Stimulated activated naive CD8-positive, alpha-beta T cell treated with anti-CD3 and anti-CD28 coated beads, Interleukin-15, Interleukin-2, amounts not matched to agents 100 ng/mL and 50 ng/mL, for 24 hours (primary cell): ENCODE measurements around the gene CCDC9B.
A peak's percentile ranks its signal among the peaks of the same experiment; 100 is the strongest.

ENCODE experiments used
- H3K27ac Mint-ChIP-seq: one replicate; pipeline ENCODE4 v1.8.0; 2021; ENCODE audit warnings: mild to moderate bottlenecking, mixed read lengths
- H3K27me3 Mint-ChIP-seq: one replicate; pipeline ENCODE4 v1.8.0; 2021; ENCODE audit warnings: mixed read lengths
- H3K36me3 Mint-ChIP-seq: one replicate; pipeline ENCODE4 v1.8.0; 2021; ENCODE audit warnings: low read depth, mixed read lengths
- H3K4me1 Mint-ChIP-seq: one replicate; pipeline ENCODE4 v1.8.0; 2021; ENCODE audit warnings: low read depth, mixed read lengths
- H3K4me3 Mint-ChIP-seq: one replicate; pipeline ENCODE4 v1.8.0; 2021; ENCODE audit warnings: mild to moderate bottlenecking, mixed read lengths
- H3K9me3 Mint-ChIP-seq: one replicate; pipeline ENCODE4 v1.8.0; 2021; ENCODE audit warnings: mixed read lengths

Gene CCDC9B

GRCh38 chr15:40316931-40317330 lies 23.8 kb downstream of the CCDC9B start:
- H3K27me3 Mint-ChIP-seq: peaks cover 2% of the 10 kb centered on the region
- H3K27ac Mint-ChIP-seq: no peak overlapping the region
- no peaks in the 10 kb centered on the region for H3K36me3 Mint-ChIP-seq
- H3K4me1 Mint-ChIP-seq: peaks cover 16% of the 10 kb centered on the region
- H3K9me3 Mint-ChIP-seq: no peaks in the 10 kb centered on the region
- no peak overlapping the region for H3K4me3 Mint-ChIP-seq

- H3K27ac Mint-ChIP-seq: no peak overlapping the region
- H3K9me3 Mint-ChIP-seq: no peaks in the 10 kb centered on the region
- no peaks in the 10 kb centered on the region for H3K36me3 Mint-ChIP-seq
- no peak overlapping the region for H3K4me3 Mint-ChIP-seq
- H3K27me3 Mint-ChIP-seq: peaks cover 2% of the 10 kb centered on the region
- H3K4me1 Mint-ChIP-seq: peaks cover 15% of the 10 kb centered on the region
Measured at GRCh38 chr15:40314723-40315276, 25.9 kb downstream of the CCDC9B start.

GRCh38 chr15:40313531-40314398 lies 27.0 kb downstream of the CCDC9B start:
- no peak overlapping the region for H3K4me3 Mint-ChIP-seq
- peaks cover 25% of the 10 kb centered on the region for H3K4me1 Mint-ChIP-seq
- H3K27ac Mint-ChIP-seq: no peak overlapping the region
- peaks cover 2% of the 10 kb centered on the region for H3K27me3 Mint-ChIP-seq
- no peaks in the 10 kb centered on the region for H3K36me3 Mint-ChIP-seq
- no peaks in the 10 kb centered on the region for H3K9me3 Mint-ChIP-seq

- H3K27ac Mint-ChIP-seq: no peak overlapping the region
- no peaks in the 10 kb centered on the region for H3K36me3 Mint-ChIP-seq
- peaks cover 2% of the 10 kb centered on the region for H3K27me3 Mint-ChIP-seq
- H3K4me1 Mint-ChIP-seq: peaks cover 30% of the 10 kb centered on the region
- H3K4me3 Mint-ChIP-seq: no peak overlapping the region
- no peaks in the 10 kb centered on the region for H3K9me3 Mint-ChIP-seq
Measured at GRCh38 chr15:40312370-40313158, 28.2 kb downstream of the CCDC9B start.

GRCh38 chr15:40310993-40311392 lies 29.7 kb downstream of the CCDC9B start:
- no peaks in the 10 kb centered on the region for H3K36me3 Mint-ChIP-seq
- H3K9me3 Mint-ChIP-seq: no peaks in the 10 kb centered on the region
- H3K27ac Mint-ChIP-seq: no peak overlapping the region
- no peaks in the 10 kb centered on the region for H3K27me3 Mint-ChIP-seq
- peaks cover 42% of the 10 kb centered on the region for H3K4me1 Mint-ChIP-seq
- no peak overlapping the region for H3K4me3 Mint-ChIP-seq

- Mint-ChIP-seq H3K4me3 (peak overlapping the region; percentile 92), H3K36me3 (no peaks in the 10 kb centered on the region), H3K27me3 (no peaks in the 10 kb centered on the region), H3K9me3 (no peaks in the 10 kb centered on the region), H3K27ac (peak overlapping the region; percentile 97), H3K4me1 (peaks cover 43% of the 10 kb centered on the region)
Measured at GRCh38 chr15:40310001-40310959, 30.5 kb downstream of the CCDC9B start.

- H3K36me3 Mint-ChIP-seq: no peaks in the 10 kb centered on the region
- H3K4me1 Mint-ChIP-seq: peaks cover 43% of the 10 kb centered on the region
- peak overlapping the region; percentile 92 for H3K4me3 Mint-ChIP-seq
- no peaks in the 10 kb centered on the region for H3K9me3 Mint-ChIP-seq
- H3K27ac Mint-ChIP-seq: peak overlapping the region; percentile 97
- H3K27me3 Mint-ChIP-seq: no peaks in the 10 kb centered on the region
Measured at GRCh38 chr15:40309344-40309862, 31.3 kb downstream of the CCDC9B start.

- H3K36me3 Mint-ChIP-seq: no peaks in the 10 kb centered on the region
- H3K9me3 Mint-ChIP-seq: no peaks in the 10 kb centered on the region
- H3K4me1 Mint-ChIP-seq: peaks cover 31% of the 10 kb centered on the region
- peak within 1 kb of the TSS; percentile 92 for H3K4me3 Mint-ChIP-seq
- H3K27me3 Mint-ChIP-seq: no peaks in the 10 kb centered on the region
- peak within 1 kb of the TSS; percentile 97 for H3K27ac Mint-ChIP-seq
Measured at GRCh38 chr15:40307421-40308211, 33.1 kb downstream of the CCDC9B start, which contains the start of gene PLCB2. Gene PLCB2, minus strand, starts transcription at chr15:40307935. Its CDS starts 263 bp downstream, at chr15:40307672.

GRCh38 chr15:40306908-40307307 lies 33.8 kb downstream of the CCDC9B start:
- Mint-ChIP-seq H3K27ac (peak overlapping the region; percentile 9), H3K27me3 (no peaks in the 10 kb centered on the region), H3K9me3 (no peaks in the 10 kb centered on the region), H3K4me3 (peak overlapping the region; percentile 92), H3K36me3 (no peaks in the 10 kb centered on the region), H3K4me1 (peaks cover 31% of the 10 kb centered on the region)

- peak overlapping the region; percentile 92 for H3K4me3 Mint-ChIP-seq
Measured at GRCh38 chr15:40306371-40306770, 34.4 kb downstream of the CCDC9B start.

GRCh38 chr15:40305281-40305680 lies 35.5 kb downstream of the CCDC9B start:
- peaks cover 31% of the 10 kb centered on the region for H3K4me1 Mint-ChIP-seq
- no peak overlapping the region for H3K4me3 Mint-ChIP-seq
- no peaks in the 10 kb centered on the region for H3K27me3 Mint-ChIP-seq
- no peak overlapping the region for H3K27ac Mint-ChIP-seq
- H3K36me3 Mint-ChIP-seq: peaks cover 12% of the 10 kb centered on the region
- H3K9me3 Mint-ChIP-seq: no peaks in the 10 kb centered on the region

More at GRCh38 chr15:40306371-40306770, 34.4 kb downstream of the CCDC9B start:
- Mint-ChIP-seq H3K9me3 (no peaks in the 10 kb centered on the region), H3K27ac (peak overlapping the region; percentile 9), H3K27me3 (no peaks in the 10 kb centered on the region), H3K4me1 (peaks cover 31% of the 10 kb centered on the region), H3K36me3 (peaks cover 3% of the 10 kb centered on the region)

- Mint-ChIP-seq H3K4me1 (peaks cover 16% of the 10 kb centered on the region), H3K9me3 (no peaks in the 10 kb centered on the region), H3K4me3 (no peak overlapping the region), H3K36me3 (peaks cover 26% of the 10 kb centered on the region), H3K27me3 (no peaks in the 10 kb centered on the region), H3K27ac (no peak overlapping the region)
Measured at GRCh38 chr15:40303576-40303975, 37.2 kb downstream of the CCDC9B start.

GRCh38 chr15:40302981-40303380 lies 37.8 kb downstream of the CCDC9B start:
- no peak overlapping the region for H3K27ac Mint-ChIP-seq
- H3K4me1 Mint-ChIP-seq: peaks cover 13% of the 10 kb centered on the region
- peaks cover 26% of the 10 kb centered on the region for H3K36me3 Mint-ChIP-seq
- no peaks in the 10 kb centered on the region for H3K9me3 Mint-ChIP-seq
- H3K27me3 Mint-ChIP-seq: no peaks in the 10 kb centered on the region
- H3K4me3 Mint-ChIP-seq: no peak overlapping the region
